GM23338 (cell line): ENCODE results near the gene TP53I3. TPM values are rescaled to one million over a fixed set of nuclear protein-coding genes. Genes with fewer than 3 reads are reported as not detected.

ENCODE experiments used
- ATAC-seq: fragments of 200-7000 bp; cut with Tn5 transposase; 3 replicates; pipeline ENCODE4 v1.9.1; 2020
- DNase-seq: peaks from one replicate; pipeline ENCODE4 v3.0.0-alpha.2; 2015; ENCODE audit warnings: low spot score
- H2AFZ ChIP-seq: fragments of 200-600 bp; sonication (generic); 2 replicates; pipeline ENCODE4 v1.8.0; 2016; ENCODE audit warnings: antibody characterized with exemption, mild to moderate bottlenecking, moderate library complexity
- H3F3A ChIP-seq: fragments of 200-600 bp; sonication (generic); replicated peaks from 2 replicates; pipeline ENCODE4 v1.8.0; 2017; ENCODE audit warnings: antibody characterized with exemption, mixed run types, low read depth
- H3K27ac ChIP-seq: fragments of 200-600 bp; sonication (generic); 2 replicates; pipeline ENCODE4 v1.6.1; 2016; ENCODE audit warnings: low read depth
- H3K27me3 ChIP-seq: fragments of 200-600 bp; sonication (generic); 2 replicates; pipeline ENCODE4 v1.8.0; 2016; ENCODE audit warnings: mild to moderate bottlenecking, mixed run types, moderate library complexity; ENCODE audit not compliant: insufficient read depth
- H3K36me3 ChIP-seq: fragments of 200-600 bp; sonication (generic); 2 replicates; pipeline ENCODE4 v1.8.0; 2016; ENCODE audit warnings: mild to moderate bottlenecking; ENCODE audit not compliant: insufficient read depth
- H3K4me1 ChIP-seq: fragments of 200-600 bp; sonication (generic); 2 replicates; pipeline ENCODE4 v1.8.0; 2016; ENCODE audit warnings: mild to moderate bottlenecking, moderate library complexity; ENCODE audit not compliant: insufficient read depth
- H3K4me2 ChIP-seq: fragments of 200-600 bp; sonication (generic); 2 replicates; pipeline ENCODE4 v1.7.1; 2017; ENCODE audit warnings: mixed run types
- H3K4me3 ChIP-seq: fragments of 200-600 bp; sonication (generic); 2 replicates; pipeline ENCODE4 v1.6.1; 2016; ENCODE audit warnings: mixed run types
- H3K79me2 ChIP-seq: fragments of 200-600 bp; sonication (generic); replicated peaks from 2 replicates; pipeline ENCODE4 v1.8.0; 2017; ENCODE audit warnings: mild to moderate bottlenecking; ENCODE audit not compliant: insufficient read depth
- H3K9me2 ChIP-seq: fragments of 200-600 bp; sonication (generic); 2 replicates; pipeline ENCODE4 v1.8.0; 2017; ENCODE audit not compliant: insufficient read depth
- H4K20me1 ChIP-seq: fragments of 200-600 bp; sonication (generic); replicated peaks from 2 replicates; pipeline ENCODE4 v1.8.0; 2017; ENCODE audit warnings: mild to moderate bottlenecking; ENCODE audit not compliant: insufficient read depth
- H3K27ac Mint-ChIP-seq: 2 replicates; pipeline ENCODE4 v1.8.0; 2020; ENCODE audit warnings: inconsistent platforms, mild to moderate bottlenecking, moderate library complexity, mixed read lengths
- H3K27me3 Mint-ChIP-seq: 3 replicates; pipeline ENCODE4 v1.8.0; 2022; ENCODE audit warnings: low read depth, mild to moderate bottlenecking, moderate library complexity, mixed read lengths, inconsistent platforms; ENCODE audit not compliant: insufficient read depth, poor library complexity
- H3K36me3 Mint-ChIP-seq: 3 replicates; pipeline ENCODE4 v1.8.0; 2021; ENCODE audit warnings: low read depth, mild to moderate bottlenecking, inconsistent platforms, moderate library complexity, mixed read lengths
- H3K4me1 Mint-ChIP-seq: 3 replicates; pipeline ENCODE4 v1.8.0; 2020; ENCODE audit warnings: mild to moderate bottlenecking, inconsistent platforms, mixed read lengths
- H3K4me3 Mint-ChIP-seq: 3 replicates; pipeline ENCODE4 v1.8.0; 2021; ENCODE audit warnings: moderate library complexity, mild to moderate bottlenecking, inconsistent platforms, mixed read lengths
- H3K9me3 Mint-ChIP-seq: 3 replicates; pipeline ENCODE4 v1.8.0; 2020; ENCODE audit warnings: moderate library complexity, mild to moderate bottlenecking, inconsistent platforms, mixed read lengths
- CREB1 ChIP-seq: fragments of 250-450 bp; sonication (Bioruptor Pico); IDR thresholded peaks from 2 replicates; pipeline ENCODE4 v1.5.0; 2020; ENCODE audit warnings: low read depth, mild to moderate bottlenecking, moderate library complexity
- EZH2 ChIP-seq: fragments of 200-600 bp; sonication (generic); IDR thresholded peaks from one replicate; pipeline ENCODE4 v1.8.0; 2017; ENCODE audit warnings: antibody characterized with exemption, mild to moderate bottlenecking, low read depth; ENCODE audit not compliant: unreplicated experiment
- EZH2phosphoT487 ChIP-seq: fragments of 200-600 bp; sonication (generic); IDR thresholded peaks from one replicate; pipeline ENCODE4 v1.8.1; 2018; ENCODE audit warnings: antibody characterized with exemption; ENCODE audit not compliant: unreplicated experiment
- JUNB ChIP-seq: IDR thresholded peaks from one replicate; pipeline ENCODE4 v1.6.1; 2016; ENCODE audit warnings: antibody characterized with exemption; ENCODE audit not compliant: unreplicated experiment
- NANOG ChIP-seq: IDR thresholded peaks from 2 replicates; pipeline ENCODE4 v1.6.1; 2016; ENCODE audit warnings: antibody characterized with exemption, borderline replicate concordance
- POLR2AphosphoS5 ChIP-seq: IDR thresholded peaks from 2 replicates; pipeline ENCODE4 v1.6.1; 2016; ENCODE audit warnings: antibody characterized with exemption, low read depth
- ZNF114 ChIP-seq: fragments of 250-450 bp; sonication (Bioruptor Pico); IDR thresholded peaks from 2 replicates; pipeline ENCODE4 v1.5.0; 2020; ENCODE audit warnings: mild to moderate bottlenecking, moderate library complexity
- ZNF331 ChIP-seq: fragments of 250-450 bp; sonication (Bioruptor Pico); IDR thresholded peaks from 2 replicates; pipeline ENCODE4 v1.5.0; 2020; ENCODE audit warnings: low read depth, mild to moderate bottlenecking, moderate library complexity
- polyA plus RNA-seq: library from polyadenylated mRNA; unstranded; fragments of >200 nt; fragmentation: Nextera tagmentation; extraction: Ambion mirVana; gene quantifications from 2 replicates; pipeline ENCODE4 v1.2.1, GENCODE V29; 2016
- total RNA-seq: library from RNA; depleted of rRNA; stranded (reverse); fragments of >200 nt; shearing (Covaris generic); gene quantifications from 2 replicates; pipeline ENCODE4 v1.2.3, GENCODE V29; 2014
- TF ChIP-seq, protein P1 (sequence below): IDR thresholded peaks from 2 replicates; pipeline ENCODE4 v1.6.1; 2016; ENCODE audit warnings: antibody characterized with exemption
- TF ChIP-seq, protein P2 (sequence below), 2 experiments: fragments of 200-600 bp in 1 of 2; sonication (generic) in 1 of 2; conservative IDR thresholded peaks; 2 replicates each; pipeline versions ENCODE4 v1.5.1 to v1.6.1; 2016 to 2017; ENCODE audit warnings: antibody characterized with exemption in 2 of 2, low read depth in 2 of 2, mild to moderate bottlenecking in 2 of 2, moderate library complexity in 1 of 2
- TF ChIP-seq, protein P3 (sequence below): fragments of 250-450 bp; sonication (Bioruptor Pico); IDR thresholded peaks from 2 replicates; pipeline ENCODE4 v1.5.0; 2020; ENCODE audit warnings: mild to moderate bottlenecking, moderate library complexity

Gene TP53I3
- total and polyA plus RNA-seq, 2 experiments from 2014 or later, result 27.8 to 36.5 TPM

DNA sequence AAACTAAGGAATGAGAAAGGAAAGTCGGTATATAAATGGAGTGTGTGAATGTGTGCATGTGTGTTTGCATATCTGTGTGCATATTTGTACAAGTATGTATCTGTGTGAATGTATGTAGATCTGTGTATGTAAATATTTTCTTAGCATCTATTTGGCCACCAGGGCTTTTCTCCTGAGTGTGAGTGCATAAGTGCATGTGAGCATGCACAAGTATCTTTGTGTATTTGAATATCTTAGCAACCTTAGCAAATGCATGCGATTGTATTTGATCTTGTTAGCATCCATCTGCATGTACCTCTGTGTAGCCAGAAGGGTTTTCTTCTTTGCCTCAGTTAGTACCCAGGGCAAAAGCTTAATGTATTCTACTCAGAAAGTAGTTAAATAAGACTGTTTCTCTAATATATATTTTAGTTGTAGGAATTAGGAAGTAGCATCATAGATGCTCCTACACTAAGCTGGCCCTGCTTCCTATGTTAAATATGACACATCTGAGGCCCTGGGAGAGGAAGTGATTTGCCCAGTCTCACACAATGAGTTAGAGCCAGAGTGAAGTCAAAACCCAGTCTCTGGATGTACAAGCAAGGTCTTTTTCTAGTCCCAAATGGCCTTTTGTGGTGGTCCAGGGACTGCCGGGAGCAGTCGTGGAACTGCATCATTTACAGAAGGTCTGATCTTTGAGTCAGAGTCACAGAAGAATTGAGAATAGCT lies 25.9 kb downstream of the TP53I3 start:
- no peaks in the 10 kb centered on the region for H3K27me3 ChIP-seq
- Mint-ChIP-seq H3K9me3 (no peaks in the 10 kb centered on the region), H3K27ac (no peak overlapping the region), H3K4me3 (no peak overlapping the region), H3K27me3 (peaks cover 2% of the 10 kb centered on the region), H3K4me1 (no peaks in the 10 kb centered on the region), H3K36me3 (peaks cover 23% of the 10 kb centered on the region)
- DNase-seq (no peak), ATAC-seq (no peak)
- no peak overlapping the region for H3K4me2 ChIP-seq
- H3K4me3 ChIP-seq, result no peak overlapping the region
- H3K9me2 ChIP-seq, result no peaks in the 10 kb centered on the region
- H3K4me1 ChIP-seq, result no peaks in the 10 kb centered on the region
- H2AFZ ChIP-seq, result no peak overlapping the region
- H3K79me2 ChIP-seq, result no peaks in the 10 kb centered on the region
- H3K36me3 ChIP-seq, result peaks cover 11% of the 10 kb centered on the region; the same call in 1 of the 2 replicates
- no peaks in the 10 kb centered on the region for H4K20me1 ChIP-seq
- H3K27ac ChIP-seq, result no peak overlapping the region
- TF ChIP-seq POLR2AphosphoS5 (no peak), CREB1 (CRISPR knock-in tag) (no peak), ZNF114 (no peak), NANOG (no peak)
- TF ChIP-seq, protein P1, sequence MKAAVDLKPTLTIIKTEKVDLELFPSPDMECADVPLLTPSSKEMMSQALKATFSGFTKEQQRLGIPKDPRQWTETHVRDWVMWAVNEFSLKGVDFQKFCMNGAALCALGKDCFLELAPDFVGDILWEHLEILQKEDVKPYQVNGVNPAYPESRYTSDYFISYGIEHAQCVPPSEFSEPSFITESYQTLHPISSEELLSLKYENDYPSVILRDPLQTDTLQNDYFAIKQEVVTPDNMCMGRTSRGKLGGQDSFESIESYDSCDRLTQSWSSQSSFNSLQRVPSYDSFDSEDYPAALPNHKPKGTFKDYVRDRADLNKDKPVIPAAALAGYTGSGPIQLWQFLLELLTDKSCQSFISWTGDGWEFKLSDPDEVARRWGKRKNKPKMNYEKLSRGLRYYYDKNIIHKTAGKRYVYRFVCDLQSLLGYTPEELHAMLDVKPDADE, result no peak
- no peaks in the 10 kb centered on the region for H3F3A ChIP-seq

DNA sequence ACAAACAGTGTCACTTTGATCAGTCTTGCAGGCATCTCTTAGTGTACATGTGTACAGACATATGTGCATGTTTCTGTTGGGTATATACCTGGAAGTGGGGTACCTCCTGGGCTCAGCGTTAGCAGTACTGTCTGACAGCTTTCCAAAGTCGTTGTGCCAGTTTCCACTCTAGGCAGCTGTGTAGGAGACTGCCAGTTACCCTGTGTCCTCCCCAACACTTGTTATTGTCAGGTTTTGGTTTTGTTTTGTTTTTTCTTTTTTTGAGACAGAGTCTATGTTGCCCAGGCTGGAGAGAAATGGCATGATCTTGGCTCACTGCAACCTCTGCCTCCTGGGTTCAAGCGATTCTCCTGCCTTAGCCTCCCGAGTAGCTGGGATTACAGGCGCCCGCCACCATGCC lies 28.9 kb downstream of the TP53I3 start:
- Mint-ChIP-seq H3K4me3 (no peak overlapping the region), H3K27me3 (peaks cover 2% of the 10 kb centered on the region), H3K27ac (no peak overlapping the region), H3K4me1 (no peaks in the 10 kb centered on the region), H3K9me3 (no peaks in the 10 kb centered on the region), H3K36me3 (peaks cover 6% of the 10 kb centered on the region)
- no peak overlapping the region for H3K4me3 ChIP-seq
- H3K27ac ChIP-seq, result no peak overlapping the region
- no peak overlapping the region for H3K4me2 ChIP-seq
- H3K9me2 ChIP-seq, result no peaks in the 10 kb centered on the region
- ATAC-seq, result no peak
- H3F3A ChIP-seq, result peaks cover under 1% of the 10 kb centered on the region; the same call in 1 of the 2 replicates
- DNase-seq, result no peak
- H3K27me3 ChIP-seq, result no peaks in the 10 kb centered on the region
- no peak overlapping the region for H2AFZ ChIP-seq
- H3K4me1 ChIP-seq, result peaks cover 3% of the 10 kb centered on the region
- no peaks in the 10 kb centered on the region; the same call in 1 of the 2 replicates for H3K36me3 ChIP-seq
- no peaks in the 10 kb centered on the region; the same call in 1 of the 2 replicates for H4K20me1 ChIP-seq
- H3K79me2 ChIP-seq, result 0 out of 2 replicates have a peak, but pooled peaks cover 12% of the 10 kb centered on the region
- TF ChIP-seq ZNF331 (CRISPR knock-in tag) (no peak), CREB1 (CRISPR knock-in tag) (no peak), POLR2AphosphoS5 (no peak), ZNF114 (no peak), EZH2 (no peak), EZH2phosphoT487 (no peak), JUNB (no peak)
- TF ChIP-seq, protein P1, result no peak
- TF ChIP-seq, protein P2, sequence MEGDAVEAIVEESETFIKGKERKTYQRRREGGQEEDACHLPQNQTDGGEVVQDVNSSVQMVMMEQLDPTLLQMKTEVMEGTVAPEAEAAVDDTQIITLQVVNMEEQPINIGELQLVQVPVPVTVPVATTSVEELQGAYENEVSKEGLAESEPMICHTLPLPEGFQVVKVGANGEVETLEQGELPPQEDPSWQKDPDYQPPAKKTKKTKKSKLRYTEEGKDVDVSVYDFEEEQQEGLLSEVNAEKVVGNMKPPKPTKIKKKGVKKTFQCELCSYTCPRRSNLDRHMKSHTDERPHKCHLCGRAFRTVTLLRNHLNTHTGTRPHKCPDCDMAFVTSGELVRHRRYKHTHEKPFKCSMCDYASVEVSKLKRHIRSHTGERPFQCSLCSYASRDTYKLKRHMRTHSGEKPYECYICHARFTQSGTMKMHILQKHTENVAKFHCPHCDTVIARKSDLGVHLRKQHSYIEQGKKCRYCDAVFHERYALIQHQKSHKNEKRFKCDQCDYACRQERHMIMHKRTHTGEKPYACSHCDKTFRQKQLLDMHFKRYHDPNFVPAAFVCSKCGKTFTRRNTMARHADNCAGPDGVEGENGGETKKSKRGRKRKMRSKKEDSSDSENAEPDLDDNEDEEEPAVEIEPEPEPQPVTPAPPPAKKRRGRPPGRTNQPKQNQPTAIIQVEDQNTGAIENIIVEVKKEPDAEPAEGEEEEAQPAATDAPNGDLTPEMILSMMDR (conservative IDR thresholded peaks at IDR 0.05; ENCODE audit: low read depth in 2 of 2), result no peak
- TF ChIP-seq, protein P3, sequence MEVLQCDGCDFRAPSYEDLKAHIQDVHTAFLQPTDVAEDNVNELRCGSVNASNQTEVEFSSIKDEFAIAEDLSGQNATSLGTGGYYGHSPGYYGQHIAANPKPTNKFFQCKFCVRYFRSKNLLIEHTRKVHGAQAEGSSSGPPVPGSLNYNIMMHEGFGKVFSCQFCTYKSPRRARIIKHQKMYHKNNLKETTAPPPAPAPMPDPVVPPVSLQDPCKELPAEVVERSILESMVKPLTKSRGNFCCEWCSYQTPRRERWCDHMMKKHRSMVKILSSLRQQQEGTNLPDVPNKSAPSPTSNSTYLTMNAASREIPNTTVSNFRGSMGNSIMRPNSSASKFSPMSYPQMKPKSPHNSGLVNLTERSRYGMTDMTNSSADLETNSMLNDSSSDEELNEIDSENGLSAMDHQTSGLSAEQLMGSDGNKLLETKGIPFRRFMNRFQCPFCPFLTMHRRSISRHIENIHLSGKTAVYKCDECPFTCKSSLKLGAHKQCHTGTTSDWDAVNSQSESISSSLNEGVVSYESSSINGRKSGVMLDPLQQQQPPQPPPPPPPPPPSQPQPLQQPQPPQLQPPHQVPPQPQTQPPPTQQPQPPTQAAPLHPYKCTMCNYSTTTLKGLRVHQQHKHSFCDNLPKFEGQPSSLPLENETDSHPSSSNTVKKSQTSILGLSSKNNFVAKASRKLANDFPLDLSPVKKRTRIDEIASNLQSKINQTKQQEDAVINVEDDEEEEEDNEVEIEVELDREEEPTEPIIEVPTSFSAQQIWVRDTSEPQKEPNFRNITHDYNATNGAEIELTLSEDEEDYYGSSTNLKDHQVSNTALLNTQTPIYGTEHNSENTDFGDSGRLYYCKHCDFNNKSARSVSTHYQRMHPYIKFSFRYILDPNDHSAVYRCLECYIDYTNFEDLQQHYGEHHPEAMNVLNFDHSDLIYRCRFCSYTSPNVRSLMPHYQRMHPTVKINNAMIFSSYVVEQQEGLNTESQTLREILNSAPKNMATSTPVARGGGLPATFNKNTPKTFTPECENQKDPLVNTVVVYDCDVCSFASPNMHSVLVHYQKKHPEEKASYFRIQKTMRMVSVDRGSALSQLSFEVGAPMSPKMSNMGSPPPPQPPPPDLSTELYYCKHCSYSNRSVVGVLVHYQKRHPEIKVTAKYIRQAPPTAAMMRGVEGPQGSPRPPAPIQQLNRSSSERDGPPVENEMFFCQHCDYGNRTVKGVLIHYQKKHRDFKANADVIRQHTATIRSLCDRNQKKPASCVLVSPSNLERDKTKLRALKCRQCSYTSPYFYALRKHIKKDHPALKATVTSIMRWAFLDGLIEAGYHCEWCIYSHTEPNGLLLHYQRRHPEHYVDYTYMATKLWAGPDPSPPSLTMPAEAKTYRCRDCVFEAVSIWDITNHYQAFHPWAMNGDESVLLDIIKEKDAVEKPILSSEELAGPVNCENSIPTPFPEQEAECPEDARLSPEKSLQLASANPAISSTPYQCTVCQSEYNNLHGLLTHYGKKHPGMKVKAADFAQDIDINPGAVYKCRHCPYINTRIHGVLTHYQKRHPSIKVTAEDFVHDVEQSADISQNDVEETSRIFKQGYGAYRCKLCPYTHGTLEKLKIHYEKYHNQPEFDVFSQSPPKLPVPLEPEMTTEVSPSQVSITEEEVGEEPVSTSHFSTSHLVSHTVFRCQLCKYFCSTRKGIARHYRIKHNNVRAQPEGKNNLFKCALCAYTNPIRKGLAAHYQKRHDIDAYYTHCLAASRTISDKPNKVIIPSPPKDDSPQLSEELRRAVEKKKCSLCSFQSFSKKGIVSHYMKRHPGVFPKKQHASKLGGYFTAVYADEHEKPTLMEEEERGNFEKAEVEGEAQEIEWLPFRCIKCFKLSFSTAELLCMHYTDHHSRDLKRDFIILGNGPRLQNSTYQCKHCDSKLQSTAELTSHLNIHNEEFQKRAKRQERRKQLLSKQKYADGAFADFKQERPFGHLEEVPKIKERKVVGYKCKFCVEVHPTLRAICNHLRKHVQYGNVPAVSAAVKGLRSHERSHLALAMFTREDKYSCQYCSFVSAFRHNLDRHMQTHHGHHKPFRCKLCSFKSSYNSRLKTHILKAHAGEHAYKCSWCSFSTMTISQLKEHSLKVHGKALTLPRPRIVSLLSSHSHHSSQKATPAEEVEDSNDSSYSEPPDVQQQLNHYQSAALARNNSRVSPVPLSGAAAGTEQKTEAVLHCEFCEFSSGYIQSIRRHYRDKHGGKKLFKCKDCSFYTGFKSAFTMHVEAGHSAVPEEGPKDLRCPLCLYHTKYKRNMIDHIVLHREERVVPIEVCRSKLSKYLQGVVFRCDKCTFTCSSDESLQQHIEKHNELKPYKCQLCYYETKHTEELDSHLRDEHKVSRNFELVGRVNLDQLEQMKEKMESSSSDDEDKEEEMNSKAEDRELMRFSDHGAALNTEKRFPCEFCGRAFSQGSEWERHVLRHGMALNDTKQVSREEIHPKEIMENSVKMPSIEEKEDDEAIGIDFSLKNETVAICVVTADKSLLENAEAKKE (CRISPR knock-in tag), result no peak
